GM23338 (cell line): ENCODE measurements around the gene RPTOR.
"Not testable (repeated sequence)": the region's sequence is repeated elsewhere in the genome, so short reads cannot be mapped to it uniquely, and the experiment has no call there.

Experiments
- CREB1 ChIP-seq: fragments of 250-450 bp; sonication (Bioruptor Pico); IDR thresholded peaks from 2 replicates; pipeline ENCODE4 v1.5.0; 2020; ENCODE audit warnings: low read depth, mild to moderate bottlenecking, moderate library complexity
- EZH2 ChIP-seq: fragments of 200-600 bp; sonication (generic); IDR thresholded peaks from one replicate; pipeline ENCODE4 v1.8.0; 2017; ENCODE audit warnings: antibody characterized with exemption, mild to moderate bottlenecking, low read depth; ENCODE audit not compliant: unreplicated experiment
- EZH2phosphoT487 ChIP-seq: fragments of 200-600 bp; sonication (generic); IDR thresholded peaks from one replicate; pipeline ENCODE4 v1.8.1; 2018; ENCODE audit warnings: antibody characterized with exemption; ENCODE audit not compliant: unreplicated experiment
- JUNB ChIP-seq: IDR thresholded peaks from one replicate; pipeline ENCODE4 v1.6.1; 2016; ENCODE audit warnings: antibody characterized with exemption; ENCODE audit not compliant: unreplicated experiment
- POLR2AphosphoS5 ChIP-seq: IDR thresholded peaks from 2 replicates; pipeline ENCODE4 v1.6.1; 2016; ENCODE audit warnings: antibody characterized with exemption, low read depth
- STAT1 ChIP-seq: IDR thresholded peaks from one replicate; pipeline ENCODE4 v1.6.1; 2016; ENCODE audit warnings: antibody characterized with exemption; ENCODE audit not compliant: unreplicated experiment
- ZNF114 ChIP-seq: fragments of 250-450 bp; sonication (Bioruptor Pico); IDR thresholded peaks from 2 replicates; pipeline ENCODE4 v1.5.0; 2020; ENCODE audit warnings: mild to moderate bottlenecking, moderate library complexity
- ZNF331 ChIP-seq: fragments of 250-450 bp; sonication (Bioruptor Pico); IDR thresholded peaks from 2 replicates; pipeline ENCODE4 v1.5.0; 2020; ENCODE audit warnings: low read depth, mild to moderate bottlenecking, moderate library complexity
- TF ChIP-seq, protein P1 (sequence below), 2 experiments: fragments of 200-600 bp in 1 of 2; sonication (generic) in 1 of 2; conservative IDR thresholded peaks; 2 replicates each; pipeline versions ENCODE4 v1.5.1 to v1.6.1; 2016 to 2017; ENCODE audit warnings: antibody characterized with exemption in 2 of 2, low read depth in 2 of 2, mild to moderate bottlenecking in 2 of 2, moderate library complexity in 1 of 2
- TF ChIP-seq, protein P2 (sequence below): IDR thresholded peaks from one replicate; pipeline ENCODE4 v1.6.1; 2018; ENCODE audit warnings: antibody characterized with exemption; ENCODE audit not compliant: unreplicated experiment

DNA sequence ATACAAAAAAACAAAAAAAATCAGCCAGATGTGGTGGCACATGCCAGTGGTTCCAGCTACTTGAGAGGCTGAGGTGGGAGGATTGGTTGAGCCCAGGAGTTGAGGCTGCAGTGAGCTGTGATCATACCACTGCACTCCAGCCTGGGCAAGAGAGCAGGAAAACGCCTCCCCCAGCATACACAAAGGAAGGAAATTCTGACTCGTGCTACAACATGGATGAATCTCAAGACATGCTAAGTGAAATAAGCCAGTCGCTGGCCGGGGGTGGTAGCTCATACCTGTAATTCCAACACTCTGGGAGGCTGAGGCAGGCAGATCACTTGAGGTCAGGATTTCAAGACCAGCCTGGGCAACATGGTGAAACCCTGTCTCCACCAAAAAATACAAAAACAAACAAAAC is 37.5 kb upstream of the RPTOR start:
- TF ChIP-seq, protein P1, sequence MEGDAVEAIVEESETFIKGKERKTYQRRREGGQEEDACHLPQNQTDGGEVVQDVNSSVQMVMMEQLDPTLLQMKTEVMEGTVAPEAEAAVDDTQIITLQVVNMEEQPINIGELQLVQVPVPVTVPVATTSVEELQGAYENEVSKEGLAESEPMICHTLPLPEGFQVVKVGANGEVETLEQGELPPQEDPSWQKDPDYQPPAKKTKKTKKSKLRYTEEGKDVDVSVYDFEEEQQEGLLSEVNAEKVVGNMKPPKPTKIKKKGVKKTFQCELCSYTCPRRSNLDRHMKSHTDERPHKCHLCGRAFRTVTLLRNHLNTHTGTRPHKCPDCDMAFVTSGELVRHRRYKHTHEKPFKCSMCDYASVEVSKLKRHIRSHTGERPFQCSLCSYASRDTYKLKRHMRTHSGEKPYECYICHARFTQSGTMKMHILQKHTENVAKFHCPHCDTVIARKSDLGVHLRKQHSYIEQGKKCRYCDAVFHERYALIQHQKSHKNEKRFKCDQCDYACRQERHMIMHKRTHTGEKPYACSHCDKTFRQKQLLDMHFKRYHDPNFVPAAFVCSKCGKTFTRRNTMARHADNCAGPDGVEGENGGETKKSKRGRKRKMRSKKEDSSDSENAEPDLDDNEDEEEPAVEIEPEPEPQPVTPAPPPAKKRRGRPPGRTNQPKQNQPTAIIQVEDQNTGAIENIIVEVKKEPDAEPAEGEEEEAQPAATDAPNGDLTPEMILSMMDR (conservative IDR thresholded peaks at IDR 0.05; ENCODE audit: low read depth in 2 of 2), result not testable (repeated sequence)
- not testable (repeated sequence) for TF ChIP-seq EZH2; ZNF114 (CRISPR knock-in tag); POLR2AphosphoS5; EZH2phosphoT487; CREB1 (CRISPR knock-in tag); JUNB; ZNF331 (CRISPR knock-in tag); STAT1
- TF ChIP-seq, protein P2, sequence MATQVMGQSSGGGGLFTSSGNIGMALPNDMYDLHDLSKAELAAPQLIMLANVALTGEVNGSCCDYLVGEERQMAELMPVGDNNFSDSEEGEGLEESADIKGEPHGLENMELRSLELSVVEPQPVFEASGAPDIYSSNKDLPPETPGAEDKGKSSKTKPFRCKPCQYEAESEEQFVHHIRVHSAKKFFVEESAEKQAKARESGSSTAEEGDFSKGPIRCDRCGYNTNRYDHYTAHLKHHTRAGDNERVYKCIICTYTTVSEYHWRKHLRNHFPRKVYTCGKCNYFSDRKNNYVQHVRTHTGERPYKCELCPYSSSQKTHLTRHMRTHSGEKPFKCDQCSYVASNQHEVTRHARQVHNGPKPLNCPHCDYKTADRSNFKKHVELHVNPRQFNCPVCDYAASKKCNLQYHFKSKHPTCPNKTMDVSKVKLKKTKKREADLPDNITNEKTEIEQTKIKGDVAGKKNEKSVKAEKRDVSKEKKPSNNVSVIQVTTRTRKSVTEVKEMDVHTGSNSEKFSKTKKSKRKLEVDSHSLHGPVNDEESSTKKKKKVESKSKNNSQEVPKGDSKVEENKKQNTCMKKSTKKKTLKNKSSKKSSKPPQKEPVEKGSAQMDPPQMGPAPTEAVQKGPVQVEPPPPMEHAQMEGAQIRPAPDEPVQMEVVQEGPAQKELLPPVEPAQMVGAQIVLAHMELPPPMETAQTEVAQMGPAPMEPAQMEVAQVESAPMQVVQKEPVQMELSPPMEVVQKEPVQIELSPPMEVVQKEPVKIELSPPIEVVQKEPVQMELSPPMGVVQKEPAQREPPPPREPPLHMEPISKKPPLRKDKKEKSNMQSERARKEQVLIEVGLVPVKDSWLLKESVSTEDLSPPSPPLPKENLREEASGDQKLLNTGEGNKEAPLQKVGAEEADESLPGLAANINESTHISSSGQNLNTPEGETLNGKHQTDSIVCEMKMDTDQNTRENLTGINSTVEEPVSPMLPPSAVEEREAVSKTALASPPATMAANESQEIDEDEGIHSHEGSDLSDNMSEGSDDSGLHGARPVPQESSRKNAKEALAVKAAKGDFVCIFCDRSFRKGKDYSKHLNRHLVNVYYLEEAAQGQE, result not testable (repeated sequence)
